ENCODE results near the gene TBC1D1. TPM values are rescaled to one million over a fixed set of nuclear protein-coding genes. Genes with fewer than 3 reads are reported as not detected.

The TBC1D1 gene
- total RNA-seq, 1 experiment from 2014 or later = 36.0 TPM

GRCh38 chr4:38161208-38162113, 270.6 kb downstream of the TBC1D1 start:
- peaks cover 58% of the 10 kb centered on the region for H3K4me1 Mint-ChIP-seq (ENCODE audit: insufficient read depth, unreplicated experiment)
- BruUV-seq (replicated peaks) = TSS peak; percentile 58
- intact Hi-C loops (cut with micrococcal nuclease) = loop anchor here (2.0 kb wide), 1 partner anchor 29 kb away; no protein-coding TSS in a partner anchor
- H3K4me3 Mint-ChIP-seq (ENCODE audit: unreplicated experiment) = peak overlapping the region; percentile 35
- ChIA-PET CTCF (interaction anchor here (0.6 to 2.1 kb wide), 11 partner anchors 8 to 643 kb away, joined by 3 to 16 read pairs (median 5); partner anchors contain the start of gene TLR1), POLR2A (interaction anchor here (0.6 to 3.1 kb wide), 21 partner anchors 8 to 522 kb away, joined by 3 to 20 read pairs (median 4); partner anchors contain the start of gene PGM2)
- H3K27me3 Mint-ChIP-seq (ENCODE audit: insufficient read depth, unreplicated experiment) = no peaks in the 10 kb centered on the region
- no peak for TF ChIP-seq CTCF (IDR thresholded peaks at IDR 0.05; ENCODE audit: unreplicated experiment)
- peak overlapping the region; percentile 97 for H3K27ac Mint-ChIP-seq (ENCODE audit: low read depth, unreplicated experiment)
- no peaks in the 10 kb centered on the region for H3K36me3 Mint-ChIP-seq (ENCODE audit: insufficient read depth, unreplicated experiment)
- DNase-seq (ENCODE audit: unreplicated experiment) = no peak
- H3K9me3 Mint-ChIP-seq (ENCODE audit: unreplicated experiment) = peaks cover 5% of the 10 kb centered on the region

- intact Hi-C loops (cut with micrococcal nuclease) = no loop called here
- Mint-ChIP-seq H3K36me3 (ENCODE audit: insufficient read depth, unreplicated experiment) (no peaks in the 10 kb centered on the region), H3K9me3 (ENCODE audit: unreplicated experiment) (peaks cover 5% of the 10 kb centered on the region), H3K27me3 (ENCODE audit: insufficient read depth, unreplicated experiment) (no peaks in the 10 kb centered on the region), H3K4me3 (ENCODE audit: unreplicated experiment) (no peak overlapping the region), H3K27ac (ENCODE audit: low read depth, unreplicated experiment) (peak overlapping the region; percentile 97), H3K4me1 (ENCODE audit: insufficient read depth, unreplicated experiment) (peaks cover 54% of the 10 kb centered on the region)
- POLR2A ChIA-PET = interaction anchor here (1.1 to 3.1 kb wide), 6 partner anchors 12 to 83 kb away, joined by 3 to 20 read pairs (median 5); no protein-coding TSS in a partner anchor
- BruUV-seq (replicated peaks) = no TSS peak
- no peak for TF ChIP-seq CTCF (IDR thresholded peaks at IDR 0.05; ENCODE audit: unreplicated experiment)
- CTCF ChIA-PET = interaction anchor here (2.1 kb wide), 1 partner anchor 568 kb away, joined by 7 read pairs; no protein-coding TSS in a partner anchor
- peak; percentile 94 for DNase-seq (ENCODE audit: unreplicated experiment)
These were observed 271.4 kb downstream of the TBC1D1 start for GRCh38 chr4:38162240-38162784.

DNA sequence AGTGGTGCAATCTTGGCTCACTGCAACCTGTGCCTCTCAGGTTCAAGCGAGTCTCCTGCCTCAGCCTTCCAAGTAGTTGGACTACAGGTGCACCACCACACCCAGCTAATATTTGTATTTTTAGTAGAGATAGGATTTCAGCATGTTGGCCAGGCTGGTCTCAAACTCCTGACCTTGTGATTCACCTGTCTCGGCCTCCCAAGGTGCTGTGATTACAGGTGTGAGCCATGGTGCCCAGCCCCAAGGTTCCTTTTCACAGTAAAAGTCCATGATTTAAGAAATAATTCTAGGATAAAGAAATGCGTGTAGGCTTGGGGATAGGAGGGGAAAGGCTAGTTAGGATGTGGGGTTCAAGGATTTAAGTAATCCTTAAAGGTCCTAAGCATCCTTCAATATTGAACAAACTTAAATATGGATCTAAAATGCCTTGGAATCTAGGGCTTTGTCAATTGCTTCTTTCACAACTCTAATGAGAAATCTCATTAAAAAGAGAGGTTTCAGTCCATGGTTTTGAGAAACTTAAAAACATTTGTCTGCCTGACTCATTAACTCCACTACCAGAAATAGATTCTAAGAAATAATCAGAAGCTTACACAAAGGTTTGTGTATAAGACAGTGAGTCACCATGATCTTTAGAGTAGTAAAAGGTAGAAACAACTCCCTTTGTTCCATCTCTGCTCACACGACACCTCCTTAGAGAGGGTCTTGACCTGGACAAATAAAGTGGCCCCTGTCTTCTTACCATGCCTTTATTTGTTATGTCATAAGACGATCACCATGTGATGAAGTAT, 272.5 kb downstream of the TBC1D1 start:
- Mint-ChIP-seq H3K4me3 (ENCODE audit: unreplicated experiment) (no peak overlapping the region), H3K27me3 (ENCODE audit: insufficient read depth, unreplicated experiment) (no peaks in the 10 kb centered on the region), H3K27ac (ENCODE audit: low read depth, unreplicated experiment) (peak overlapping the region; percentile 97), H3K4me1 (ENCODE audit: insufficient read depth, unreplicated experiment) (peaks cover 43% of the 10 kb centered on the region), H3K36me3 (ENCODE audit: insufficient read depth, unreplicated experiment) (no peaks in the 10 kb centered on the region), H3K9me3 (ENCODE audit: unreplicated experiment) (peaks cover 5% of the 10 kb centered on the region)
- intact Hi-C loops (cut with micrococcal nuclease) = no loop called here
- ChIA-PET CTCF (no interaction called here), POLR2A (interaction anchor here (0.7 to 1.1 kb wide), 4 partner anchors 8 to 101 kb away, joined by 3 read pairs; no protein-coding TSS in a partner anchor)
- no TSS peak for BruUV-seq (replicated peaks)
- no peak for TF ChIP-seq CTCF (IDR thresholded peaks at IDR 0.05; ENCODE audit: unreplicated experiment)
- DNase-seq (ENCODE audit: unreplicated experiment) = no peak
